OCI-LY1 (cell line): ENCODE measurements around the gene ATP8B3.

Experiments used
- CTCF ChIP-seq: fragments of 200-600 bp; sonication (generic), shearing (Covaris generic); IDR thresholded peaks from 2 replicates; pipeline ENCODE4 v1.5.1; 2017; ENCODE audit warnings: mild to moderate bottlenecking, antibody characterized with exemption, low read length, moderate library complexity, mixed read lengths
- EZH2 ChIP-seq: fragments of 200-600 bp; sonication (generic), shearing (Covaris generic); IDR thresholded peaks from 2 replicates; pipeline ENCODE4 v1.8.0; 2017; ENCODE audit warnings: borderline replicate concordance, mixed run types, mild to moderate bottlenecking, antibody characterized with exemption, low read length, moderate library complexity, mixed read lengths

- TF ChIP-seq CTCF (no peak), EZH2 (no peak)
These were observed 35.4 kb downstream of the ATP8B3 start for GRCh38 chr19:1776606-1777147.
